ENCODE measurements around the gene TMEM88.

DNA sequence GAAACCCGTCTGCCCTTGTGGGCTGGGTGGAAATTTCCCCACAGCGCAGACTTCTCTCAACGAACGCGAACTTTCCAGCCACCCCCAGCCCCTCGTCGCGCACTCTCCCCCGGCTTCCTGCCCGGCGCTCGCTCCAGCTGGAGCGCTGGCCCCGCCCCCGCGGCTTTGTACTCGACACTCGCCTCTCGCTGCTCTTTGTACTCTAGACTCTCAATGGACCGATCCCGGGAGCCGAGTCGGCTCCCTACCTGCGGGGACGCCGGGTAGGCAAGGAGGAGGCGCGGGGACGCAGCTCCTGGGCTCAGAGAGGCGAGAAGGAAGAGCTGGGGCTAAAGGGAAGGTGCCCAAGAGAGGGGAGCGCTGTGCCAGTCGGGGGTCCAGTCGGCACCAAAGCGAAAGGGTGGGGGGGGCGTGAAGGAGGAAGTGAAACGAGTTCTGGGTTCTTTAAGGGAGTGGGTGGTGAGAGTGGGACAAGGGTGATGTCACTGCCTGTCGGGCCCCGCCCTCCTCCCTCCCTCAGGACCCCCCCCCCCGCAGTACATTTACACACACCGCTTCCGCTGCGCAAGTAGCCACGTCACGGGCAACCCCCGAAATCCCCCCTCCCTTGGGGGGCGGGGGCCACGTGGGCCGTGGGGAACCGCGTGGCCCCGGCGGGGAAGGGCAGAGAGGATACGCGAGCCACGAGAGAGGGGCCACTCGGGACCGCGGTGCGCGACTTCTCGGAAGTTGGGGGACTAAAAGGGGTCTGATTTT lies 11.2 kb upstream of the TMEM88 start:
- TF ChIP-seq, protein P1, sequence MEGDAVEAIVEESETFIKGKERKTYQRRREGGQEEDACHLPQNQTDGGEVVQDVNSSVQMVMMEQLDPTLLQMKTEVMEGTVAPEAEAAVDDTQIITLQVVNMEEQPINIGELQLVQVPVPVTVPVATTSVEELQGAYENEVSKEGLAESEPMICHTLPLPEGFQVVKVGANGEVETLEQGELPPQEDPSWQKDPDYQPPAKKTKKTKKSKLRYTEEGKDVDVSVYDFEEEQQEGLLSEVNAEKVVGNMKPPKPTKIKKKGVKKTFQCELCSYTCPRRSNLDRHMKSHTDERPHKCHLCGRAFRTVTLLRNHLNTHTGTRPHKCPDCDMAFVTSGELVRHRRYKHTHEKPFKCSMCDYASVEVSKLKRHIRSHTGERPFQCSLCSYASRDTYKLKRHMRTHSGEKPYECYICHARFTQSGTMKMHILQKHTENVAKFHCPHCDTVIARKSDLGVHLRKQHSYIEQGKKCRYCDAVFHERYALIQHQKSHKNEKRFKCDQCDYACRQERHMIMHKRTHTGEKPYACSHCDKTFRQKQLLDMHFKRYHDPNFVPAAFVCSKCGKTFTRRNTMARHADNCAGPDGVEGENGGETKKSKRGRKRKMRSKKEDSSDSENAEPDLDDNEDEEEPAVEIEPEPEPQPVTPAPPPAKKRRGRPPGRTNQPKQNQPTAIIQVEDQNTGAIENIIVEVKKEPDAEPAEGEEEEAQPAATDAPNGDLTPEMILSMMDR (IDR thresholded peaks at IDR 0.05) = no peak
- no peak for TF ChIP-seq EZH2 (IDR thresholded peaks at IDR 0.05; ENCODE audit: borderline replicate concordance, insufficient read depth, low read depth, low read length, poor library complexity, severe bottlenecking)
